Sigmoid colon (tissue), 7 donors: Measurements from ENCODE around the gene DYNC1LI2. TPM values are rescaled to one million over a fixed set of nuclear protein-coding genes. Genes with fewer than 3 reads are reported as not detected.

ENCODE experiments used
- DNase-seq: peaks from one replicate; pipeline ENCODE4 v3.0.0-alpha.2; 2019
- H3K27ac ChIP-seq, 4 donors: fragments of 200-600 bp; sonication (generic); one replicate each; pipeline ENCODE4 v1.5.1; 2016 to 2019; ENCODE audit warnings: mild to moderate bottlenecking in 1 of 4
- H3K27me3 ChIP-seq, 3 donors: fragments of 200-600 bp; sonication (generic); one replicate each; pipeline ENCODE4 v1.5.1; 2019; ENCODE audit warnings: mild to moderate bottlenecking in 1 of 3
- H3K36me3 ChIP-seq, 4 donors: fragments of 200-600 bp; sonication (generic); one replicate each; pipeline ENCODE4 v1.5.1; 2016 to 2019
- H3K4me1 ChIP-seq, 4 donors: fragments of 200-600 bp; sonication (generic); one replicate each; pipeline ENCODE4 v1.5.1; 2017 to 2019
- H3K4me3 ChIP-seq, 4 donors: fragments of 200-600 bp; sonication (generic); one replicate each; pipeline ENCODE4 v1.5.1; 2017 to 2019; ENCODE audit warnings: mild to moderate bottlenecking in 2 of 4, moderate library complexity in 1 of 4
- H3K9me3 ChIP-seq, 4 donors: fragments of 200-600 bp in 3 of 4; sonication (generic) in 3 of 4; one replicate each; pipeline versions ENCODE4 v1.5.1 to v1.6.1; 2013 to 2019
- EP300 ChIP-seq, 4 donors: sonication (generic); formaldehyde crosslinking; IDR thresholded peaks; one replicate each; pipeline ENCODE4 v1.6.1; 2017; ENCODE audit warnings: antibody characterized with exemption in 4 of 4
- POLR2A ChIP-seq, 2 donors: fragments of 450-650 bp; IDR thresholded peaks; one replicate each; pipeline ENCODE4 v1.6.1; 2016; ENCODE audit warnings: antibody characterized with exemption in 2 of 2, mild to moderate bottlenecking in 2 of 2, moderate library complexity in 2 of 2
- POLR2AphosphoS5 ChIP-seq, 4 donors: sonication (generic); formaldehyde crosslinking; IDR thresholded peaks; one replicate each; pipeline ENCODE4 v1.6.1; 2017; ENCODE audit warnings: antibody characterized with exemption in 4 of 4
- WGBS, 2 donors: extraction: QIAGEN DNeasy Blood & Tissue Kit; methylation state at CpG; one replicate each; pipeline ENCODE4 v1.1.7; 2013; 5-methylcytosine and 5-hydroxymethylcytosine counted together
- intact Hi-C: fragments of 100-400 bp; cut with DNase I; formaldehyde crosslinking; loops from one replicate; pipeline ENCODE4 v1.15.1; 2023
- polyA plus RNA-seq, 3 donors: library from polyadenylated mRNA; stranded (reverse); fragments of 200-250 nt; gene quantifications; one replicate each; pipeline ENCODE4 v1.2.3, GENCODE V29; 2013
- total RNA-seq, 4 donors: library from RNA; depleted of rRNA; stranded (reverse); fragments of >200 nt; gene quantifications; one replicate each; pipeline ENCODE4 v1.1.0, GENCODE V29; 2016
- TF ChIP-seq, protein P1 (sequence below), 4 experiments: fragments of 450-650 bp in 3 of 4; fragments of 200-600 bp in 1 of 4; IDR thresholded peaks; one replicate each; pipeline ENCODE4 v1.5.1; 2016 to 2019; ENCODE audit warnings: antibody characterized with exemption in 4 of 4, mild to moderate bottlenecking in 3 of 4, moderate library complexity in 2 of 4
- donor health status: healthy with polysubstance abuse.
- donor health status: Bipolar disorder and iron deficiency.
- donor health status: healthy.

DYNC1LI2 gene
- total and polyA plus RNA-seq, 7 donors: 52.9 to 327 (median 164) TPM

DNA sequence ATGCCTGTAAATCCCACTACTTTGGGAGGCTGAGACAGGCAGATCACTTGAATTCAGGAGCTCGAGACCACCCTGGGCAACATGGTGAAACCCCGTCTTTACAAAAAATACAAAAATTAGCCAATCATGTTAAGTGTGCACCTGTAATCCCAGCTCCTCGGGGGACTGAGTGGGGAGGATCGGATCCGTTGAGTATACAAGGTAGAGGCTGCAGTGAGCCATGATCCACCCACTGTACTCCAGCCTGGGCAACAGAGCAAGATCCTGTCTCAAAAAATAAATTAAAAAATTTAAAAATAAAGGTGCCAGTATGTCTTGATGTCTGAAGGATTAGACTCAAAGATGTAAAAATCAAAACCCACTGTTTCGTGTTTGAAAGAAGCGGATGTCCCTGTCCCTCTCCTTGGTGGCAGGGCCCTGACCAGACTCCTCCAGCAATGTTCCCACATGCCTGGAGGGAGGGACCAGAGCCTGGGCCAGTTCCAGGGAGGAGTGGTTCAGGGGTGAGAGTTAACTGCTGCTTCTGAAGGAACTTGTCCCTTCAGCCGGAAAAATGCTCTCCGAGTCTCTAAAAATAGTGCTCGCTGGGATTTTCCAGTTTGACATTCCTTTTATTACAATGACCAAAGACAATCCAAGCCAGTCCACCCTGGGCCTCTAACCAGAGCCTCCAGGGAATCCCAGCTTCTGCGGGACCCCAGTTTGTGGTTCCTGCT is 45.5 kb downstream of the DYNC1LI2 start:
- Histone ChIP-seq H3K4me1 (peaks cover 0 to 23% (median 21%) of the 10 kb centered on the region in 4 donors), H3K4me3 (no peak overlapping the region), H3K27me3 (no peaks in the 10 kb centered on the region), H3K9me3 (no peaks in the 10 kb centered on the region), H3K27ac (peak overlapping the region; percentile 33 to 71 (median 52)), H3K36me3 (no peaks in the 10 kb centered on the region)
- peak; percentile 81 for DNase-seq
- WGBS, 2 donors: 38 to 76% methylated on average over 11 of the region's 11 CpGs
- intact Hi-C loops: no loop called here
- no peak for TF ChIP-seq EP300 (IDR thresholded peaks at IDR 0.05)
- TF ChIP-seq, protein P1, sequence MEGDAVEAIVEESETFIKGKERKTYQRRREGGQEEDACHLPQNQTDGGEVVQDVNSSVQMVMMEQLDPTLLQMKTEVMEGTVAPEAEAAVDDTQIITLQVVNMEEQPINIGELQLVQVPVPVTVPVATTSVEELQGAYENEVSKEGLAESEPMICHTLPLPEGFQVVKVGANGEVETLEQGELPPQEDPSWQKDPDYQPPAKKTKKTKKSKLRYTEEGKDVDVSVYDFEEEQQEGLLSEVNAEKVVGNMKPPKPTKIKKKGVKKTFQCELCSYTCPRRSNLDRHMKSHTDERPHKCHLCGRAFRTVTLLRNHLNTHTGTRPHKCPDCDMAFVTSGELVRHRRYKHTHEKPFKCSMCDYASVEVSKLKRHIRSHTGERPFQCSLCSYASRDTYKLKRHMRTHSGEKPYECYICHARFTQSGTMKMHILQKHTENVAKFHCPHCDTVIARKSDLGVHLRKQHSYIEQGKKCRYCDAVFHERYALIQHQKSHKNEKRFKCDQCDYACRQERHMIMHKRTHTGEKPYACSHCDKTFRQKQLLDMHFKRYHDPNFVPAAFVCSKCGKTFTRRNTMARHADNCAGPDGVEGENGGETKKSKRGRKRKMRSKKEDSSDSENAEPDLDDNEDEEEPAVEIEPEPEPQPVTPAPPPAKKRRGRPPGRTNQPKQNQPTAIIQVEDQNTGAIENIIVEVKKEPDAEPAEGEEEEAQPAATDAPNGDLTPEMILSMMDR (IDR thresholded peaks at IDR 0.05): no peak
- no peak for TF ChIP-seq POLR2A (IDR thresholded peaks at IDR 0.05)
- TF ChIP-seq POLR2AphosphoS5 (IDR thresholded peaks at IDR 0.05): no peak

DNA sequence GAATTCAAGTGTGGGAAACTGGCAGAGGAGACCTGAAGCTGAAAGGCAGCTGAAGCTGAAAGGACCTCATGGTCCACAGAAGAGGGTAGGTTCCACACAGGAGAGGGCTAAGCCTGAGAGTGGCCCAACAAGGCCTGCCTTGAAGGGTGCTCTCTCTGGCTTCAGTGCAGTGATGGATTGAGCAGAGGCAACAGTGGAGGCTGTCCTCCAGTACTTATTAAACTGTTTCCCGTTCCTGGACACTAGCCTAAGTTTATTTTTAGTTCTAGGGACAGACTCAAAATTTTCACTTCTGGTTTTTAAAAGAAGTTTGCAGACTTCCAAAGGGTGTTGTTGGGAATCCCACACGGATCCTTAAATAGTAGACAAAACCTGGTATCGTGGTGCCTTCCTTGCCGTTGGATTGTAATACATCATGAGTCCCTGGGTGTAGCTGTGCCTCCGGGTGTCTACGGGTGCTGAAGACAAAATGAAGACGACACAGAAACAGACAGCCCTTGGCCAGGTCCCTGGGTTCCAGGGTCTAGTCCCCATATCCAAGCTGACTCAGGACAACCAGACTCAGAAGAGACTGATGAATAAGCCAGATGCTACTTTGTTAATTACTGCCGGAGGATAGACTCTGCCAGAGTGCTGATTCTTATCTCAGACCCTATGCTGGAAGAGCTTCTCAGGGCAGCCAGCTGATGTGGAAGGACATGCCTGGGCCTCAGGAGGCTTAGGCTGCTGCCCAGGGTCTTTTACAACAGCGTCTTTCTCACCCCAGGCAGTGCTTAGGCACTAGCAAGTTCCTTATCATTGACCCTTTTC is 47.8 kb downstream of the DYNC1LI2 start:
- no peak for DNase-seq
- Histone ChIP-seq H3K36me3 (no peaks in the 10 kb centered on the region), H3K4me1 (peaks cover 0 to 23% (median 21%) of the 10 kb centered on the region in 4 donors), H3K4me3 (no peak overlapping the region), H3K27ac (peak overlapping the region in 3 of 4 donors; percentile 4 to 55 (median 15)), H3K9me3 (no peaks in the 10 kb centered on the region), H3K27me3 (no peaks in the 10 kb centered on the region)
- 66 to 79% methylated on average over 9 of the region's 9 CpGs for WGBS, 2 donors
- intact Hi-C loops: no loop called here
- TF ChIP-seq POLR2A (IDR thresholded peaks at IDR 0.05) (no peak), POLR2AphosphoS5 (IDR thresholded peaks at IDR 0.05) (no peak), EP300 (IDR thresholded peaks at IDR 0.05) (no peak)
- TF ChIP-seq, protein P1 (IDR thresholded peaks at IDR 0.05): no peak

DNA sequence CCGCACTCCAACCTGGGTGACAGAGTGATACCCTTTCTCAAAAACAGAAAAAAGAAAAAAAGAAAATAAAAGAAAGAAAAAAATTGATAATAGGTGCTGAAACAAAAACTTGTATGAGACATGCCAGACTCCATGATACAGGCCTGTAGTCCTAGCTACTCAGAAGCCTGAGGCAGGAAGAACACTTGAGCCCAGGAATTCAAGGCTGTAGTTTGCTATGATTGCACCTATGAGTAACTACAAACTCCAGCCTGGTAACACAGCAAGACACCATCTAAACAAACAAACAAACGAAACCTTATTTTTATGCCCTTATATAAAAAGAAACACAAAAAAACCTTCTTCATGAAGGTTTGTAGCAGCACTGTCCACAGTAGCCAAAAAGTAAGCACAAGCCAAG is 49.9 kb downstream of the DYNC1LI2 start:
- Histone ChIP-seq H3K36me3 (no peaks in the 10 kb centered on the region), H3K4me3 (no peak overlapping the region), H3K4me1 (peaks cover 0 to 27% (median 22%) of the 10 kb centered on the region in 4 donors), H3K9me3 (no peaks in the 10 kb centered on the region), H3K27ac (no peak overlapping the region), H3K27me3 (no peaks in the 10 kb centered on the region)
- WGBS, 2 donors: 93% methylated on average over 2 of the region's 2 CpGs
- DNase-seq: no peak
- TF ChIP-seq POLR2AphosphoS5 (IDR thresholded peaks at IDR 0.05) (no peak), EP300 (IDR thresholded peaks at IDR 0.05) (no peak), POLR2A (IDR thresholded peaks at IDR 0.05) (no peak)
- TF ChIP-seq, protein P1 (IDR thresholded peaks at IDR 0.05): no peak
- intact Hi-C loops: no loop called here

DNA sequence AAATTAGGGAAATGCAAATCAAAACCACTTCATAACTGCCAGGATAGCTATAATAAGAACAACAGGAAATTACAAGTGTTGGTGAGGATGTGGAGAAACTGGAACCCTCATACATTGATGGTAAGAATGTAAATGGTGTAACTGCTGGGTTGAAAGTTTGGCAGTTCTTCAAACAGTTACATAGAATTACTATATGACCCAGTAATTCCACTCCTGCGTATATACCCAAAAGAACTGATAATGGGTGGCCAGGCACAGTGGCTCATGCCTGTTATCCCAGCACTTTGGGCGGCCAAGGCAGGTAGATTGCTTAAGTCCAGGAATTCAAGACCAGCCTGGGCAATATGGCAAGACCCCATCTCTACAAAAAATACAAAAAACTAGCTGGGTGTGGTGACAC is 50.4 kb downstream of the DYNC1LI2 start:
- TF ChIP-seq, protein P1 (IDR thresholded peaks at IDR 0.05): no peak
- TF ChIP-seq POLR2AphosphoS5 (IDR thresholded peaks at IDR 0.05) (no peak), POLR2A (IDR thresholded peaks at IDR 0.05) (no peak), EP300 (IDR thresholded peaks at IDR 0.05) (no peak)
- no peak overlapping the region for H3K4me3 ChIP-seq
- no peaks in the 10 kb centered on the region for H3K36me3 ChIP-seq
- intact Hi-C loops: no loop called here
- DNase-seq: peak; percentile 5
- H3K9me3 ChIP-seq: no peaks in the 10 kb centered on the region
- no peak overlapping the region for H3K27ac ChIP-seq
- 21 to 63% methylated on average over 2 of the region's 2 CpGs for WGBS, 2 donors
- no peaks in the 10 kb centered on the region for H3K27me3 ChIP-seq
- peaks cover 0 to 25% (median 18%) of the 10 kb centered on the region in 4 donors for H3K4me1 ChIP-seq
